Fibroblast of villous mesenchyme (primary cell): ENCODE measurements around the gene PRKD1. TPM values are rescaled to one million over a fixed set of nuclear protein-coding genes. Genes with fewer than 3 reads are reported as not detected.

Experiments
- DNase-seq: peaks from one replicate; pipeline ENCODE4 v3.0.0-alpha.2; 2010; ENCODE audit warnings: low read depth
- H3K4me3 ChIP-seq: 2 replicates; pipeline ENCODE4 v1.5.1; 2011; ENCODE audit warnings: low read depth, mild to moderate bottlenecking, low read length
- total RNA-seq: library from RNA; depleted of rRNA; stranded (reverse); fragments of >200 nt; gene quantifications from 2 replicates; pipeline ENCODE4 v1.2.3, GENCODE V29; 2012
- TF ChIP-seq, protein P1 (sequence below): IDR thresholded peaks from 2 replicates; pipeline ENCODE4 v1.5.1; 2012; ENCODE audit warnings: low read depth, mild to moderate bottlenecking, low read length; ENCODE audit not compliant: insufficient read depth

Gene PRKD1
- total RNA-seq, 1 donor = 13.8 TPM

- TF ChIP-seq, protein P1, sequence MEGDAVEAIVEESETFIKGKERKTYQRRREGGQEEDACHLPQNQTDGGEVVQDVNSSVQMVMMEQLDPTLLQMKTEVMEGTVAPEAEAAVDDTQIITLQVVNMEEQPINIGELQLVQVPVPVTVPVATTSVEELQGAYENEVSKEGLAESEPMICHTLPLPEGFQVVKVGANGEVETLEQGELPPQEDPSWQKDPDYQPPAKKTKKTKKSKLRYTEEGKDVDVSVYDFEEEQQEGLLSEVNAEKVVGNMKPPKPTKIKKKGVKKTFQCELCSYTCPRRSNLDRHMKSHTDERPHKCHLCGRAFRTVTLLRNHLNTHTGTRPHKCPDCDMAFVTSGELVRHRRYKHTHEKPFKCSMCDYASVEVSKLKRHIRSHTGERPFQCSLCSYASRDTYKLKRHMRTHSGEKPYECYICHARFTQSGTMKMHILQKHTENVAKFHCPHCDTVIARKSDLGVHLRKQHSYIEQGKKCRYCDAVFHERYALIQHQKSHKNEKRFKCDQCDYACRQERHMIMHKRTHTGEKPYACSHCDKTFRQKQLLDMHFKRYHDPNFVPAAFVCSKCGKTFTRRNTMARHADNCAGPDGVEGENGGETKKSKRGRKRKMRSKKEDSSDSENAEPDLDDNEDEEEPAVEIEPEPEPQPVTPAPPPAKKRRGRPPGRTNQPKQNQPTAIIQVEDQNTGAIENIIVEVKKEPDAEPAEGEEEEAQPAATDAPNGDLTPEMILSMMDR = no peak
- DNase-seq = peak; percentile 70
- no peak overlapping the region for H3K4me3 ChIP-seq
These were observed 297.0 kb downstream of the PRKD1 start for GRCh38 chr14:29630566-29631160.

DNA sequence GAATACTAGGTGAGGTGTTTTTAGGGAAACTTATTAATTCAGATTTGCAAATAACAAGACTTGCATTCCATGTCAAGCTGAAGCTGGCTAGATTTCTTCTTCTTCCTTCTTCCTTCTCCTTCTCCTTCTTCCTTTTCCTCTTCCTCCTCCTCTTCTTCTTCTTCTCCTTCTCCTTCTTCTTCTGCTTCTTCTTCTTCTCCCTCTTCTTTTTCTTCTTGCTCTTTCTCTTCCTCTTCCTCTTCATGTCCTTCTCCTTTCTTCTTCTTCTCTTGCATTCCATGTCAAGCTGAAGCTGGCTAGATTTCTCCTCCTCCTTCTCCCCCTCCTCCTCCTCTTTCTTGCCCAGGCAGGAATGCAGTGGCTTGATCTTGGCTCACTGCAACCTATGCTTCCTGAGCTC, 297.8 kb downstream of the PRKD1 start:
- no peak overlapping the region for H3K4me3 ChIP-seq
- TF ChIP-seq, protein P1 = no peak

GRCh38 chr14:29627137-29627536, 300.5 kb downstream of the PRKD1 start:
- TF ChIP-seq, protein P1 = no peak
- DNase-seq = no peak
- no peak overlapping the region for H3K4me3 ChIP-seq

More for the DNA sequence above, 297.8 kb downstream of the PRKD1 start:
- DNase-seq = no peak

DNA sequence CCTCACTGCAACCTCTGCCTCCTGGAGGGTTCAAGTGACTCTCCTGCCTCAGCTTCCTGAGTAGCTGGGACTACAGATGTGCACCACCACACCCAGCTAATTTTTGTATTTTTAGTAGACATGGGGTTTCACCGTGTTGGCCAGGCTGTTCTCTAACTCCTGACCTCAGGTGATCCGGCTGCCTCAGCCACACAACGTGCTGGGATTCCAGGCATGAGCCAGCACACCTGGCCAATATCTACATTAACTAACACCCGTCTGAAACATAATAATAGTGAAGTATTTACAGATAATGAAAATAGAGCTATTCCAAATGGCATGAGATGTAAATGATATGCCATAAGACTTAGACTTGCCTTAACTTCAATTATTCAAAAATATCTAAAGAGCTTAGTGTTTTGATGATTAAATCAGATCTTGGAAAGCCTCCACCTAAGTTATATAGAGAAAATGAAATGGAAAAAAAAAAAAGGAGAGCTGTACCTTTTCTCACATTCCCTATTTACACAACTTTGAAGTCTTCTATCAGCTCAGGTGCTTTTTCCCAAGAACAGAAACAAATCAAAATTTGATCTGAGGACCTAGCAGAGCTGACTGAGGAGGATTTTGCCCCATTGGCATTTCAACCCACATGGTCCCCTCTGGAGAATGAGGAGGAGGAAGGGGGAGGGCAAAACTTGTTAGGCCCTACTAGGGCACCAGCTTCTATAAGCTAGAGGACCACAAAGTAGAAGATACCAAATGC, 309.2 kb downstream of the PRKD1 start:
- DNase-seq = no peak
- TF ChIP-seq, protein P1 = no peak

DNA sequence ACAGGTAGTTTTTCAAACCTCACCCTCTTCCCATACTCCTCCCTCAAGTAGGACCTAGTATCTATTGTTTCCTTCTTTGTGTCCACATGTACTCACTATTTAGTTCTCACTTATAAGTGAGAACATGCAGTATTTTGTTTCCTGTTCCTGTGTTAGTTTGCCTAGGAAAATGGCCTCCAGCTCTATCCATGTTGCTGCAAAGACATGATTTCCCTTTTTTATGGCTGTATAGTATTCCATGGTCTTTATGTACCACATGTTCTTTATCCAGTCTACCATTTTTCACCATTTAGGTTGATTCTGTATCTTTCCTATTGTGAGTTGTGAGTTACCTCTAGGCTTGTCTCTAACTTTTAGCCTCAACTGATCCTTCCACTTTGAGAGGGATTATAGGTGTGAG, 310.7 kb downstream of the PRKD1 start:
- no peak overlapping the region for H3K4me3 ChIP-seq
- TF ChIP-seq, protein P1 = no peak
- DNase-seq = no peak

More for the DNA sequence above, 309.2 kb downstream of the PRKD1 start:
- H3K4me3 ChIP-seq = no peak overlapping the region

DNA sequence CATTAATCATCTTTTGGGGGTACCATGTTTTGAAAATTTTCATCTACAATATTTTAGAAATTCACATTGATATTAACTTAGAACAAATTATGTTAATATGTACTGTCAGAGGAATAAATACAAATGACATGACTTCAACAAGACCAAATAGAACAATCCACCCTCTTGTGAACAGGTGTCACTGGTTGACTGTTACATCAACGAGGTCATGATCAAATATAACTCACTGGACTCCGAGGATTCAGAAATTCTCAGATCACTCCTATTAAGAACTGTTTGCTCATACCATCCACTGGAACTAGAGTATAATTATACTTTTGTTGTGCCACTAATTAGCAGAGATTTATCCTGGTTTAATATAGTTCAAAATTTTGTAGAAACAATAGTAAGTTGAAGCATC, 318.8 kb downstream of the PRKD1 start:
- TF ChIP-seq, protein P1 = no peak
- DNase-seq = no peak
- H3K4me3 ChIP-seq = no peak overlapping the region
